Vagina (tissue), 2 donors: ENCODE data around the gene SNRNP70. TPM values are rescaled to one million over a fixed set of nuclear protein-coding genes. Genes with fewer than 3 reads are reported as not detected.
A peak's percentile ranks its signal among the peaks of the same experiment; 100 is the strongest.
"Not testable (repeated sequence)": the region's sequence is repeated elsewhere in the genome, so short reads cannot be mapped to it uniquely, and the experiment has no call there.

ENCODE experiments used
- DNase-seq, 2 donors: peaks; one replicate each; pipeline ENCODE4 v3.0.0-alpha.2; 2017; ENCODE audit errors: extremely low spot score in 2 of 2
- H3K27ac ChIP-seq: fragments of 200-600 bp; sonication (generic); one replicate; pipeline ENCODE4 v1.5.1; 2019
- H3K27me3 ChIP-seq: fragments of 200-600 bp; sonication (generic); one replicate; pipeline ENCODE4 v1.5.1; 2019
- H3K36me3 ChIP-seq, 2 donors: fragments of 200-600 bp; sonication (generic); one replicate each; pipeline ENCODE4 v1.5.1; 2017 to 2019
- H3K4me1 ChIP-seq: fragments of 200-600 bp; sonication (generic); one replicate; pipeline ENCODE4 v1.5.1; 2019
- H3K4me3 ChIP-seq, 2 donors: fragments of 200-600 bp; sonication (generic); 1 replicate in 1 of 2; 2 replicates in 1 of 2; pipeline ENCODE4 v1.5.1; 2016 to 2019
- H3K9me3 ChIP-seq: fragments of 200-600 bp; sonication (generic); one replicate; pipeline ENCODE4 v1.5.1; 2019
- POLR2A ChIP-seq, 2 donors: fragments of 450-650 bp; IDR thresholded peaks; one replicate each; pipeline ENCODE4 v1.6.1; 2017; ENCODE audit warnings: antibody characterized with exemption in 2 of 2, mild to moderate bottlenecking in 2 of 2, moderate library complexity in 2 of 2
- POLR2AphosphoS5 ChIP-seq, 2 donors: sonication (generic); formaldehyde crosslinking; IDR thresholded peaks; one replicate each; pipeline ENCODE4 v1.9.0; 2017; ENCODE audit warnings: antibody characterized with exemption in 2 of 2, mild to moderate bottlenecking in 2 of 2, low read depth in 1 of 2; ENCODE audit not compliant: insufficient read depth in 1 of 2
- intact Hi-C: fragments of 100-400 bp; cut with DNase I; formaldehyde crosslinking; loops from one replicate; pipeline ENCODE4 v1.15.1; 2023
- total RNA-seq: library from RNA; depleted of rRNA; stranded (reverse); fragments of >200 nt; gene quantifications from one replicate; pipeline ENCODE4 v1.2.3, GENCODE V29; 2016
- TF ChIP-seq, protein P1 (sequence below), 3 experiments: fragments of 450-650 bp in 2 of 3; fragments of 200-600 bp in 1 of 3; sonication (generic) in 1 of 3; IDR thresholded peaks; one replicate each; pipeline ENCODE4 v1.5.1; 2017 to 2019; ENCODE audit warnings: antibody characterized with exemption in 3 of 3, mild to moderate bottlenecking in 2 of 3, moderate library complexity in 2 of 3

The SNRNP70 gene
- total RNA-seq, 1 donor from 2014 or later = 380 TPM

DNA sequence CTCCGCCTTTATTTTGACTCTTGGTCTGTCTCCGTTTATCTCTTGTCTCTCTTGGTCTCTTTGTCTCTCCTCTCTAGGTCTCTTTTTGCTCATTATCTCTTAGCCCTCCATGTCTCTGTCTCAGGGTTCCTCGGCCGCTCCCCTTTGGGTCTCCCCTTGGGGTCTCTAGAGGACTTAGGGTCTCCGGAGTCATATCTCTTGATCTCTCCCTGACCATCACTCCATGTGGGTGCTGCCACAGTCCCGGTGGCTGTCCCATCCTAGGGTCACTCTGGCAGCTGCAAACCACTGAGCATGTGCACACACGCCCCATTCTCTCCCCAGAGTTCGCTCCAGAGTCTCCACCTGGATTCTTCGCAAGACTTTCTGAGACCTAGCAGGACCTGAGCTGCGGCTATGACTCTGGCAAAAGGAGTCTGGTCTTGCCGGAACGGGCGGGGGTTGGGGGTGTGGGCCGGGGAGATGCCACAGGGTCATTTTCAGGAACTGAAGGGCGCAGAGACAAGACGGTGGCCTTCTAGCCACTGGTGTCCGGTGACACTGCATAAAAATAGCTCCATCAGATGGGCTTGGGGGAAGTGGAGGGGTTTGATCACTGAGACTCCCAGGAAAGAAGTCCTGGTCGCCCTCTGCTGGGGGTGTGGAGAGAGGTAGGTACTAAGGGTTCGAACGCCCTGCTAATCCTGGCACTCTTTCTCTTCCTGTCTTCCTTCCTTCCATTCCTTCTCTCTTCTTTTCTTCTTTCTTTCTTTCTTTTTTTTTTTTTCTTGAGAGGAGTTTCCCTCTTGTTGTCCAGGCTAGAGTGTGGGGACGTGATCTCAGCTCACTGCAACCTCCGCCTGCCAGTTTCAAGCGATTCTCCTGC lies 11.5 kb upstream of the SNRNP70 start:
- peaks cover 6% of the 10 kb centered on the region for H3K4me1 ChIP-seq
- no peak overlapping the region for H3K27ac ChIP-seq
- no peak for DNase-seq
- H3K36me3 ChIP-seq = no peaks in the 10 kb centered on the region
- intact Hi-C loops = no loop called here
- no peaks in the 10 kb centered on the region for H3K9me3 ChIP-seq
- TF ChIP-seq POLR2A (IDR thresholded peaks at IDR 0.05) = no peak
- no peak for TF ChIP-seq POLR2AphosphoS5 (IDR thresholded peaks at IDR 0.05; ENCODE audit: insufficient read depth in 1 of 2, low read depth in 1 of 2)
- TF ChIP-seq, protein P1, sequence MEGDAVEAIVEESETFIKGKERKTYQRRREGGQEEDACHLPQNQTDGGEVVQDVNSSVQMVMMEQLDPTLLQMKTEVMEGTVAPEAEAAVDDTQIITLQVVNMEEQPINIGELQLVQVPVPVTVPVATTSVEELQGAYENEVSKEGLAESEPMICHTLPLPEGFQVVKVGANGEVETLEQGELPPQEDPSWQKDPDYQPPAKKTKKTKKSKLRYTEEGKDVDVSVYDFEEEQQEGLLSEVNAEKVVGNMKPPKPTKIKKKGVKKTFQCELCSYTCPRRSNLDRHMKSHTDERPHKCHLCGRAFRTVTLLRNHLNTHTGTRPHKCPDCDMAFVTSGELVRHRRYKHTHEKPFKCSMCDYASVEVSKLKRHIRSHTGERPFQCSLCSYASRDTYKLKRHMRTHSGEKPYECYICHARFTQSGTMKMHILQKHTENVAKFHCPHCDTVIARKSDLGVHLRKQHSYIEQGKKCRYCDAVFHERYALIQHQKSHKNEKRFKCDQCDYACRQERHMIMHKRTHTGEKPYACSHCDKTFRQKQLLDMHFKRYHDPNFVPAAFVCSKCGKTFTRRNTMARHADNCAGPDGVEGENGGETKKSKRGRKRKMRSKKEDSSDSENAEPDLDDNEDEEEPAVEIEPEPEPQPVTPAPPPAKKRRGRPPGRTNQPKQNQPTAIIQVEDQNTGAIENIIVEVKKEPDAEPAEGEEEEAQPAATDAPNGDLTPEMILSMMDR (IDR thresholded peaks at IDR 0.05) = no peak
- no peaks in the 10 kb centered on the region for H3K27me3 ChIP-seq
- no peak overlapping the region for H3K4me3 ChIP-seq

DNA sequence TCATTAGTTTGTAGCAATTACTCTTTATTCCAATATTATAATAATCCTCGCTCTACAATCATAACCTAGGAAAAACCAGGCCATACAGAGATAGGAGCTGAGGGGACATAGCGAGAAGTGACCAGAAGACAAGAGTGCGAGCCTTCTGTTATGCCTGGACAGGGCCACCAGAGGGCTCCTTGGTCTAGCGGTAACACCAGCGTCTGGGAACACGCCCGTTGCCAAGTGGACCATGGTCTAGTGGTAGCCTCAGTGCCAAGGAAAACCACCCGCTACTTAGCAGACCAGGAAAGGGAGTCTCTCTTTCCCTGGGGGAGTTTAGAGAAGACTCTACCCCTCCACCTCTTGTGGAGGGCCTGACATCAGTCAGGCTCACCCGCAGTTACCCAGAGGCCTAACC lies 10.4 kb upstream of the SNRNP70 start:
- H3K4me1 ChIP-seq, H3K27ac ChIP-seq, intact Hi-C loops, H3K27me3 ChIP-seq, H3K4me3 ChIP-seq, DNase-seq, H3K9me3 ChIP-seq, H3K36me3 ChIP-seq: not testable (repeated sequence)
- TF ChIP-seq, protein P1 (IDR thresholded peaks at IDR 0.05) = peak; percentile 32 to 66 (median 59)

DNA sequence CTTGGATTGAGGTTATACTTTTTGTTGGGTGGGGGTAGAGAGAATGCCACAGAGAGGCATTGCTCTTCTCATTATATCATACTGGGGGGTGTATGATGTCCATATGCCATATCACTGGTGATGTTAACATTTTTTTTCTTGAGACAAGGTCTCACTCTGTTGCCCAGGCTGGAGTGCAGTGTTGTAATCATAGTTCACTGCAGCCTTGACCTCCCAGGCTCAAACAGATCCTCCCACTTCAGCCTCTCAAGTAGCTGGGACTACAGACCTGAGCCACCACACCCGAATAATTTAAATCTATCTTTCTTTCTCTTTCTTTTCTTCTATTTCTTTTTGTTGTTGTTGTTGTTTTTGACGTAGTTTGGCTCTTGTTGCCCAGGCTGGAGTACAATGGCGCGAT lies 4.9 kb upstream of the SNRNP70 start:
- H3K4me1 ChIP-seq = peaks cover 7% of the 10 kb centered on the region
- H3K4me3 ChIP-seq = no peak overlapping the region
- H3K36me3 ChIP-seq = no peaks in the 10 kb centered on the region
- intact Hi-C loops = no loop called here
- H3K27me3 ChIP-seq = no peaks in the 10 kb centered on the region
- TF ChIP-seq, protein P1 (IDR thresholded peaks at IDR 0.05) = no peak
- no peak for TF ChIP-seq POLR2AphosphoS5 (IDR thresholded peaks at IDR 0.05; ENCODE audit: insufficient read depth in 1 of 2, low read depth in 1 of 2)
- no peak for TF ChIP-seq POLR2A (IDR thresholded peaks at IDR 0.05)
- H3K9me3 ChIP-seq = no peaks in the 10 kb centered on the region
- H3K27ac ChIP-seq = no peak overlapping the region
- no peak for DNase-seq

DNA sequence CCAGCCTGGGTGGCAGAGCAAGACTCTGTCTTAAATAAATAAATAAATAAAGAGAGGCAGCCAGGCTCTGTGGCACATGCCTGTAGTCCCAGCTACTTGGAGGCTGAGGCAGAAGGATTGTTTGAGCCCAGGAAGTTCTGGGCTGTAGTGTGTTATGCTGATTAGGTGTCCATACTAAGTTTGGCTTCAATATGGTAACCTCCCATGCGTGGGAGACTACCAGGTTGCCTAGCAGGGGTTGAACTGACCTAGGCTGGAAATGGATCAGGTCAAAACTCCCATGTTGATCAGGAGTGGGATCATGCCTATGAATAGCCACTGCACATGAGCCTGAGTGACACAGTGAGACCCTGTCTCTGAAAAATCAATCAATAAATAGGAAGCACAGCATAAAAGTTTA lies 4.0 kb upstream of the SNRNP70 start:
- DNase-seq = no peak
- H3K9me3 ChIP-seq = no peaks in the 10 kb centered on the region
- H3K4me3 ChIP-seq = no peak overlapping the region
- TF ChIP-seq POLR2AphosphoS5 (IDR thresholded peaks at IDR 0.05; ENCODE audit: insufficient read depth in 1 of 2, low read depth in 1 of 2) (no peak), POLR2A (IDR thresholded peaks at IDR 0.05) (no peak)
- TF ChIP-seq, protein P1 (IDR thresholded peaks at IDR 0.05) = no peak
- no peaks in the 10 kb centered on the region for H3K36me3 ChIP-seq
- peaks cover 11% of the 10 kb centered on the region for H3K4me1 ChIP-seq
- H3K27ac ChIP-seq = no peak overlapping the region
- intact Hi-C loops = no loop called here
- no peaks in the 10 kb centered on the region for H3K27me3 ChIP-seq
